ENCODE results near the gene SPZ1.

DNA sequence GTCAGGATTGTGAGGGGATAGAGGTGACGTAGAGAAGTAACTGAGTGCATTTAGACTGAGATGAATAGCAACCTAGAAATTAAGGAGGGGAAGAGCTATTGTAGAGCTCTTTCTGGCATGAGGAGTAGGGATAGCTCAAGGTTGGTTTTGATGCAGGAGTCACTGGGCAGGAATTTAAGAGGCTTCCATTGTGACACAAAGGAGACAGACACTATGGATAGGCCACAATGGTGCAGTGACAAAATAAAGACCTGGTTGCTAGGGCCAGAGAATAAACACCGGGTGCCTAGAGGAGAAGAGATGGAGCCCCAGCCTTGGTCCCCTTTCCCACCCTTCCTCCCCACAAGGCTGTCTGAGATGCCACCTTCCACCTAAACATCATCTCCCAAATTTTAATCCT, at the start of gene SPZ1:
- TF ChIP-seq, protein P1, sequence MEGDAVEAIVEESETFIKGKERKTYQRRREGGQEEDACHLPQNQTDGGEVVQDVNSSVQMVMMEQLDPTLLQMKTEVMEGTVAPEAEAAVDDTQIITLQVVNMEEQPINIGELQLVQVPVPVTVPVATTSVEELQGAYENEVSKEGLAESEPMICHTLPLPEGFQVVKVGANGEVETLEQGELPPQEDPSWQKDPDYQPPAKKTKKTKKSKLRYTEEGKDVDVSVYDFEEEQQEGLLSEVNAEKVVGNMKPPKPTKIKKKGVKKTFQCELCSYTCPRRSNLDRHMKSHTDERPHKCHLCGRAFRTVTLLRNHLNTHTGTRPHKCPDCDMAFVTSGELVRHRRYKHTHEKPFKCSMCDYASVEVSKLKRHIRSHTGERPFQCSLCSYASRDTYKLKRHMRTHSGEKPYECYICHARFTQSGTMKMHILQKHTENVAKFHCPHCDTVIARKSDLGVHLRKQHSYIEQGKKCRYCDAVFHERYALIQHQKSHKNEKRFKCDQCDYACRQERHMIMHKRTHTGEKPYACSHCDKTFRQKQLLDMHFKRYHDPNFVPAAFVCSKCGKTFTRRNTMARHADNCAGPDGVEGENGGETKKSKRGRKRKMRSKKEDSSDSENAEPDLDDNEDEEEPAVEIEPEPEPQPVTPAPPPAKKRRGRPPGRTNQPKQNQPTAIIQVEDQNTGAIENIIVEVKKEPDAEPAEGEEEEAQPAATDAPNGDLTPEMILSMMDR (IDR thresholded peaks at IDR 0.05; ENCODE audit: low read depth, low read length) = no peak
- no peak for TF ChIP-seq EZH2phosphoT487 (IDR thresholded peaks at IDR 0.05; ENCODE audit: low read depth)

Measured in OCI-LY3 (cell line).